T1000 (cell line): ENCODE measurements around the gene GPC5.

Experiments
- DNase-seq: peaks from one replicate; lab custom pipeline; 2025; ENCODE audit warnings: mixed read lengths; lab: John Stamatoyannopoulos, UW

The GPC5 gene

GRCh38 chr13:91721413-91721812, 323.0 kb downstream of the GPC5 start:
- DNase-seq: no peak

GRCh38 chr13:91722267-91722884, 324.0 kb downstream of the GPC5 start:
- no peak for DNase-seq

GRCh38 chr13:91724591-91724990, 326.2 kb downstream of the GPC5 start:
- DNase-seq: no peak

- DNase-seq: no peak
These were observed 327.2 kb downstream of the GPC5 start for GRCh38 chr13:91725646-91726045.

- no peak for DNase-seq
These were observed 328.2 kb downstream of the GPC5 start for GRCh38 chr13:91726671-91727070.

- DNase-seq: no peak
These were observed 331.4 kb downstream of the GPC5 start for GRCh38 chr13:91729859-91730258.

GRCh38 chr13:91739751-91740150, 341.3 kb downstream of the GPC5 start:
- no peak for DNase-seq

- no peak for DNase-seq
These were observed 342.3 kb downstream of the GPC5 start for GRCh38 chr13:91740756-91741155.

GRCh38 chr13:91741925-91742324, 343.5 kb downstream of the GPC5 start:
- no peak for DNase-seq

GRCh38 chr13:91744284-91744683, 345.9 kb downstream of the GPC5 start:
- DNase-seq: no peak

GRCh38 chr13:91745967-91746366, 347.5 kb downstream of the GPC5 start:
- no peak for DNase-seq

- DNase-seq: no peak
These were observed 348.8 kb downstream of the GPC5 start for GRCh38 chr13:91747186-91747585.

- no peak for DNase-seq
These were observed 350.1 kb downstream of the GPC5 start for GRCh38 chr13:91748416-91749089.

- no peak for DNase-seq
These were observed 360.3 kb downstream of the GPC5 start for GRCh38 chr13:91758724-91759123.

GRCh38 chr13:91762957-91763356, 364.5 kb downstream of the GPC5 start:
- no peak for DNase-seq

- DNase-seq: no peak
These were observed 366.1 kb downstream of the GPC5 start for GRCh38 chr13:91764527-91764926.

GRCh38 chr13:91767651-91768050, 369.2 kb downstream of the GPC5 start:
- no peak for DNase-seq

- no peak for DNase-seq
These were observed 370.3 kb downstream of the GPC5 start for GRCh38 chr13:91768746-91769145.

- DNase-seq: no peak
These were observed 372.8 kb downstream of the GPC5 start for GRCh38 chr13:91771229-91771628.

- no peak for DNase-seq
These were observed 375.3 kb downstream of the GPC5 start for GRCh38 chr13:91773591-91774227.

- DNase-seq: no peak
These were observed 376.0 kb downstream of the GPC5 start for GRCh38 chr13:91774397-91774796.

GRCh38 chr13:91776611-91777193, 378.3 kb downstream of the GPC5 start:
- no peak for DNase-seq

- no peak for DNase-seq
These were observed 379.7 kb downstream of the GPC5 start for GRCh38 chr13:91778123-91778522.
